H1 (cell line): ENCODE results near the gene ADRM1. TPM values are rescaled to one million over a fixed set of nuclear protein-coding genes. Genes with fewer than 3 reads are reported as not detected.

ENCODE experiments used
- CEBPB ChIP-seq: IDR thresholded peaks from 2 replicates; pipeline ENCODE4 v1.6.1; 2012; ENCODE audit warnings: low read depth, low read length
- CHD7 ChIP-seq: fragments of 300-600 bp; sonication (generic); IDR thresholded peaks from 2 replicates; pipeline ENCODE4 v1.7.1; 2012; ENCODE audit warnings: low read length, moderate library complexity, mild to moderate bottlenecking, inconsistent platforms; ENCODE audit not compliant: insufficient replicate concordance
- CREB1 ChIP-seq: IDR thresholded peaks from 2 replicates; pipeline ENCODE4 v1.6.1; 2012; ENCODE audit warnings: inconsistent platforms
- GABPA ChIP-seq: IDR thresholded peaks from 2 replicates; pipeline ENCODE4 v1.6.1; 2011; ENCODE audit warnings: mild to moderate bottlenecking, low read length, moderate library complexity, borderline replicate concordance; ENCODE audit not compliant: insufficient read depth
- HDAC2 ChIP-seq, 2 experiments: fragments of 300-600 bp in 1 of 2; sonication (generic) in 1 of 2; IDR thresholded peaks; 2 replicates each; pipeline ENCODE4 v1.6.1; 2011 to 2012; ENCODE audit warnings: low read depth in 2 of 2, low read length in 2 of 2, mild to moderate bottlenecking in 2 of 2, moderate library complexity in 2 of 2, borderline replicate concordance in 1 of 2, inconsistent platforms in 1 of 2
- JUND ChIP-seq: IDR thresholded peaks from 2 replicates; pipeline ENCODE4 v1.6.1; 2011; ENCODE audit warnings: mild to moderate bottlenecking, improper control_type of control experiment, low read length
- PHF8 ChIP-seq: fragments of 200-600 bp; sonication (generic); conservative IDR thresholded peaks from 2 replicates; pipeline ENCODE4 v1.7.1; 2012; ENCODE audit warnings: low read depth, mild to moderate bottlenecking, inconsistent platforms, low read length, moderate library complexity
- POLR2A ChIP-seq, 2 experiments: IDR thresholded peaks; 1 replicate in 1 of 2; 2 replicates in 1 of 2; pipeline ENCODE4 v1.6.1; 2011; ENCODE audit warnings: low read depth in 2 of 2, low read length in 2 of 2, mild to moderate bottlenecking in 2 of 2; ENCODE audit errors: control extremely low read depth in 1 of 2
- USF2 ChIP-seq: IDR thresholded peaks from 2 replicates; pipeline ENCODE4 v1.6.1; 2011; ENCODE audit warnings: low read length, improper control_type of control experiment
- polyA plus RNA-seq, 7 experiments: library from polyadenylated mRNA; depleted of rRNA in 3 of 7; stranded (reverse) in 5 of 7; unstranded in 2 of 7; fragments of >200 nt in 5 of 7; fragments of 200-250 nt in 2 of 7; gene quantifications; 1 replicate in 5 of 7; 2 replicates in 1 of 7; 4 replicates in 1 of 7; pipeline versions ENCODE4 v1.2.1 to v1.2.3, GENCODE V29; 2011 to 2013; ENCODE audit warnings: missing spikeins in 2 of 7, mixed read lengths in 2 of 7
- total RNA-seq: library from RNA; stranded (reverse); fragmentation: NEBNext Ultra II Directional; extraction: Animal tissue kit (Norgen Biotek cat#: 25700); gene quantifications from 2 replicates; pipeline ENCODE4 v1.2.1, GENCODE V29; 2021

ADRM1 gene
- total and polyA plus RNA-seq, 2 of the 8 experiments (the other 6 are each of a cell fraction or from before 2014, with no cell fraction given) = 126 to 214 TPM

GRCh38 chr20:62299666-62300236 lies 3.0 kb upstream of the ADRM1 start (continued):
- TF ChIP-seq USF2 (no peak), CEBPB (no peak), JUND (no peak), CHD7 (no peak), POLR2A (IDR thresholded peaks at IDR 0.05; ENCODE audit: control extremely low read depth in 1 of 2, low read depth in 2 of 2, low read length in 2 of 2) (no peak), PHF8 (no peak), GABPA (no peak), CREB1 (no peak), HDAC2 (IDR thresholded peaks at IDR 0.05; ENCODE audit: borderline replicate concordance in 1 of 2, low read depth in 2 of 2, low read length in 2 of 2) (no peak)
